Common myeloid progenitor, CD34-positive (primary cell): ENCODE data around the gene SAT2.

ENCODE experiments used
- CTCF ChIA-PET: fragments of 350-600 bp; sonication (Branson Sonifier 250); formaldehyde crosslinking; loops from one replicate; lab custom pipeline; 2021; ENCODE audit warnings: antibody characterized with exemption; lab: Charles Lee
- POLR2A ChIA-PET: fragments of 350-600 bp; sonication (Branson Sonifier 250); formaldehyde crosslinking; loops from one replicate; lab custom pipeline; 2021; ENCODE audit warnings: antibody characterized with exemption; lab: Charles Lee
- DNase-seq, 3 donors: peaks; one replicate each; pipeline versions ENCODE4 v3.0.0 to v3.0.0-alpha.2; 2013
- H3K27ac ChIP-seq, 2 experiments: 1 replicate in 1 of 2; 2 replicates in 1 of 2; pipeline ENCODE4 v1.7.0; 2013; ENCODE audit warnings: inconsistent platforms in 2 of 2, low read length in 2 of 2, mild to moderate bottlenecking in 2 of 2, low read depth in 1 of 2, moderate library complexity in 1 of 2; ENCODE audit not compliant: severe bottlenecking in 2 of 2, insufficient read depth in 1 of 2, poor library complexity in 1 of 2
- H3K27me3 ChIP-seq, 5 experiments: replicated peaks in 2 of 5; 1 replicate in 3 of 5; 2 replicates in 2 of 5; pipeline versions ENCODE4 v1.6.1 to v1.7.0; 2013; ENCODE audit warnings: low read length in 4 of 5, mild to moderate bottlenecking in 2 of 5, moderate library complexity in 2 of 5, inconsistent platforms in 1 of 5; ENCODE audit not compliant: insufficient read depth in 5 of 5, control insufficient read depth in 4 of 5
- H3K36me3 ChIP-seq, 4 experiments: 1 replicate in 2 of 4; 2 replicates in 2 of 4; pipeline versions ENCODE4 v1.6.1 to v1.7.0; 2013; ENCODE audit warnings: low read length in 3 of 4, control low read depth in 1 of 4, mild to moderate bottlenecking in 1 of 4; ENCODE audit not compliant: control insufficient read depth in 4 of 4, insufficient read depth in 4 of 4
- H3K4me1 ChIP-seq, 4 experiments: 1 replicate in 3 of 4; 2 replicates in 1 of 4; pipeline versions ENCODE4 v1.6.1 to v1.7.1; 2013; ENCODE audit warnings: low read length in 3 of 4, mild to moderate bottlenecking in 3 of 4, control low read depth in 1 of 4, inconsistent platforms in 1 of 4, moderate library complexity in 1 of 4; ENCODE audit not compliant: control insufficient read depth in 4 of 4, insufficient read depth in 4 of 4; ENCODE audit errors: control extremely low read depth in 1 of 4
- H3K4me3 ChIP-seq, 7 experiments: 1 replicate in 4 of 7; 2 replicates in 3 of 7; pipeline versions ENCODE4 v1.5.1 to v1.7.0; 2013; ENCODE audit warnings: mild to moderate bottlenecking in 7 of 7, low read length in 6 of 7, moderate library complexity in 6 of 7, inconsistent platforms in 2 of 7, low read depth in 2 of 7, control low read depth in 1 of 7; ENCODE audit not compliant: insufficient read depth in 4 of 7, control insufficient read depth in 1 of 7; ENCODE audit errors: extremely low read depth in 1 of 7
- H3K9me3 ChIP-seq, 5 experiments: 1 replicate in 4 of 5; 2 replicates in 1 of 5; pipeline versions ENCODE4 v1.6.1 to v1.7.1; 2013; ENCODE audit warnings: low read length in 4 of 5, mild to moderate bottlenecking in 2 of 5, inconsistent platforms in 1 of 5, low read depth in 1 of 5, moderate library complexity in 1 of 5; ENCODE audit not compliant: control insufficient read depth in 4 of 5, insufficient read depth in 2 of 5; ENCODE audit errors: control extremely low read depth in 1 of 5
- WGBS: methylation state at CpG from one replicate; pipeline ENCODE4 v1.1.5; 2013; ENCODE audit not compliant: insufficient coverage; 5-methylcytosine and 5-hydroxymethylcytosine counted together

Gene SAT2

GRCh38 chr17:7640783-7641182, 13.2 kb upstream of the SAT2 start:
- no peak overlapping the region for H3K27ac ChIP-seq
- WGBS = 93% methylated on average over 18 of the region's 26 CpGs
- POLR2A ChIA-PET = no interaction called here
- H3K36me3 ChIP-seq = no peaks in the 10 kb centered on the region
- no peak for DNase-seq
- no peak overlapping the region for H3K4me3 ChIP-seq
- CTCF ChIA-PET = interaction anchor here (0.8 to 2.0 kb wide), 3 partner anchors 10 to 46 kb away, joined by 3 to 8 read pairs (median 4); partner anchors contain the start of genes ATP1B2 and TP53
- no peaks in the 10 kb centered on the region for H3K4me1 ChIP-seq
- H3K27me3 ChIP-seq = no peaks in the 10 kb centered on the region
- H3K9me3 ChIP-seq = no peaks in the 10 kb centered on the region

- ChIA-PET POLR2A (no interaction called here), CTCF (interaction anchor here (0.7 to 8.2 kb wide), 4 partner anchors 8 to 343 kb away, joined by 3 to 91 read pairs (median 4); partner anchors contain the start of genes SAT2, TP53 and WRAP53)
- no peak for DNase-seq
- 94% methylated on average over 4 of the region's 5 CpGs for WGBS
- Histone ChIP-seq H3K4me1 (peaks cover 0 to 3% (median 0%) of the 10 kb centered on the region in 4 experiments), H3K27ac (no peak overlapping the region), H3K9me3 (no peaks in the 10 kb centered on the region), H3K4me3 (no peak overlapping the region), H3K36me3 (no peaks in the 10 kb centered on the region), H3K27me3 (no peaks in the 10 kb centered on the region)
Measured at GRCh38 chr17:7636163-7636562, 8.5 kb upstream of the SAT2 start.

GRCh38 chr17:7634384-7634783, 6.8 kb upstream of the SAT2 start:
- POLR2A ChIA-PET = no interaction called here

DNA sequence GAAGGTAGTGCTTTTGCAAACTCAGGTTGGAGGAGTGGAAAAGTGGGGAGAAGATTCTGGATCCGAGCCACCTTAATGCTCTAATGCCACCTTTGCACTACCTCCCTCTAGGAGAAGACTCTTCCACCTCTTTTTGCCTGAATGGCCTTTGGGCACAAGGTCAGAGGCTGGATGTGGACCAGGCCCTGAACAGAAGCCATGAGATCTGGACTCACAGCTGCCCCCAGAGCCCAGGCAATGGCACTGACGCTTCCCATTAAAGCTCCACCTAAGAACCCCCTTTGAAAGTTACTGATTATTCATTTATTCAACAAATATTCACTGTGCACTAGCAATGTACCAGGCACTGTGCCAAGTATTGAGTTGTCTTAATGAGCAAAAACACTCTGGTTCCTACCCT, 5.5 kb upstream of the SAT2 start:
- no CpG with 5 or more reads among the region's 2 CpGs for WGBS
- Histone ChIP-seq H3K36me3 (no peaks in the 10 kb centered on the region), H3K4me3 (no peak overlapping the region), H3K9me3 (no peaks in the 10 kb centered on the region), H3K4me1 (peaks cover 0 to 4% (median 1%) of the 10 kb centered on the region in 4 experiments), H3K27ac (no peak overlapping the region), H3K27me3 (no peaks in the 10 kb centered on the region)
- ChIA-PET CTCF (interaction anchor here (0.9 to 8.2 kb wide), 14 partner anchors 9 to 91 kb away, joined by 4 to 91 read pairs (median 6); partner anchors contain the start of genes ATP1B2, DNAH2, TP53 and WRAP53), POLR2A (interaction anchor here (1.2 to 1.3 kb wide), 2 partner anchors 53 to 55 kb away, joined by 4 to 6 read pairs; partner anchors contain the start of genes TP53 and WRAP53)
- no peak for DNase-seq

More at GRCh38 chr17:7634384-7634783, 6.8 kb upstream of the SAT2 start:
- no peak overlapping the region for H3K27ac ChIP-seq
- H3K27me3 ChIP-seq = no peaks in the 10 kb centered on the region
- no peaks in the 10 kb centered on the region for H3K9me3 ChIP-seq
- CTCF ChIA-PET = interaction anchor here (0.5 to 8.2 kb wide), 9 partner anchors 13 to 147 kb away, joined by 3 to 91 read pairs (median 3); partner anchors contain the start of genes TP53 and WRAP53
- H3K4me1 ChIP-seq = peaks cover 0 to 3% (median 0%) of the 10 kb centered on the region in 4 experiments
- DNase-seq = no peak
- H3K4me3 ChIP-seq = no peak overlapping the region
- H3K36me3 ChIP-seq = no peaks in the 10 kb centered on the region
- WGBS = 67% methylated on average over 1 of the region's 5 CpGs

GRCh38 chr17:7632492-7632894, 4.9 kb upstream of the SAT2 start:
- peak; percentile 74 to 80 (median 76) for DNase-seq
- H3K4me1 ChIP-seq = peaks cover 0 to 6% (median 1%) of the 10 kb centered on the region in 4 experiments
- 63% methylated on average over 2 of the region's 6 CpGs for WGBS
- no peaks in the 10 kb centered on the region for H3K27me3 ChIP-seq
- H3K4me3 ChIP-seq = no peak overlapping the region
- CTCF ChIA-PET = interaction anchor here (0.9 to 8.2 kb wide), 16 partner anchors 9 to 91 kb away, joined by 3 to 91 read pairs (median 5); partner anchors contain the start of genes ATP1B2, DNAH2, TP53 and WRAP53
- POLR2A ChIA-PET = interaction anchor here (0.7 to 1.3 kb wide), 3 partner anchors 53 to 521 kb away, joined by 3 to 6 read pairs (median 4); partner anchors contain the start of genes TP53 and WRAP53
- H3K36me3 ChIP-seq = no peaks in the 10 kb centered on the region
- no peak overlapping the region for H3K27ac ChIP-seq
- H3K9me3 ChIP-seq = no peaks in the 10 kb centered on the region

DNA sequence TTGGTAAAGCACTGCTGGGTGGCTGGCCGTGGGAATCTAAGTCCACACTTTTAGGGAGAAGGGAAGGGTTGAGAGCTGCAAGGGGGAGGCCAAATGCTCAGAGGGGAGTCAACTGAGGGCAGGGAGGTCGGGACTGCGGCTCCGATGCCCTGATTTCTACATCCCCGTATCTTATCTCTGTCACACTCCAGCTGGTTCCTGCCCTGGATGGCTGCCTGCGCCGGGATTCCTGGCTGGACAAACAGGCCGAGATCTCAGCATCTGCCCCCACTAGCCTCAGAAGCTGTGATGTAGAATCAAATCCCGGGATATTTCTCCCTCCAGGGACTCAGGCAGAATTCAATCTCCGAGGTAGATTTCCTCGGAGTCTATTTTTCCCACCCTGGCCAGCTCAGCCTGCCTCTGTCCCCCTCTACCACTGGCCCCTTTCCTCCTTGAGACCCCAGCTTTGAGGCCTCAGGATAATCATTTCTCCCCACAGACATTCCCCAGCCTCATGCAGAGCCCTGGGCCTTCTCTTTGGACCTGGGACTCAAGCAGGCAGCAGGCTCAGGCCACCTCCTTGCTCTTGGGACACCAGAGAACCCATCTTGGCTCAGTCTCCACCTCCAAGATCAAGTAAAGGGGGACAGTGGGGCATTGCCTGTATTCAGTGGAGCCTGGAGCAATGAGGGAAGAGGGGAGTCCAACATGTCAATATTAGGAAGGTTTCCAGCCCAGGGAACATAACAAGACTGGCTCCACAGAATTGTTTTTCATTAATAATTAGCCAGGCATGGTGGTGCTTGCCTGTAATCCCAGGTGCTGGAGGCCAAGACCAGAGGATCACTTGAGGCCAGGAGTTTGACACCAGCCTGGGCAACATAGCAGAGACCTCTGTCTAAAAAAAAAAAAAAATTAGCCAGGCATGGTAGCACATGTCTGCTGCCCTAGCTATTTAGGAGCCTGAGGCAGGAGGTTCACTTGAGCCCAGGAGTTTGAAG, 4.1 kb upstream of the SAT2 start:
- ChIA-PET CTCF (interaction anchor here (0.9 to 8.2 kb wide), 19 partner anchors 8 to 112 kb away, joined by 3 to 91 read pairs (median 5); partner anchors contain the start of genes DNAH2, TP53 and WRAP53), POLR2A (interaction anchor here (0.7 to 1.3 kb wide), 4 partner anchors 54 to 522 kb away, joined by 3 to 6 read pairs (median 4); partner anchors contain the start of genes TP53 and WRAP53)
- Histone ChIP-seq H3K4me1 (peaks cover 0 to 11% (median 7%) of the 10 kb centered on the region in 4 experiments), H3K27me3 (no peaks in the 10 kb centered on the region), H3K36me3 (no peaks in the 10 kb centered on the region), H3K27ac (no peak overlapping the region), H3K9me3 (no peaks in the 10 kb centered on the region), H3K4me3 (no peak overlapping the region)
- 90% methylated on average over 8 of the region's 11 CpGs for WGBS
- DNase-seq = no peak
